Heart left ventricle (tissue), 13 donors: ENCODE measurements around the gene AIF1.

Experiments
- POLR2A ChIP-seq, 2 donors: fragments of 450-650 bp; IDR thresholded peaks; one replicate each; pipeline ENCODE4 v1.6.1; 2017; ENCODE audit warnings: antibody characterized with exemption in 2 of 2, mild to moderate bottlenecking in 2 of 2, moderate library complexity in 2 of 2
- TF ChIP-seq, protein P1 (sequence below), 12 donors: fragments of 200-600 bp; sonication (generic) in 4 of 12; IDR thresholded peaks; one replicate each; pipeline versions ENCODE4 v1.5.0 to v1.8.0; 2018 to 2022; ENCODE audit warnings: antibody characterized with exemption in 12 of 12, mild to moderate bottlenecking in 5 of 12
- donor health status: ischemic (EF 13 %, LVEDD 7.1; RV severe dilation, severe dysfunction).
- donor health status: DM: no; HTN: yes; CAD: no.
- donor health status: DM: no; HTN: no; CAD: no.
- donor health status: ischemic (EF 25% LVEDD 6.9; RV normal size, moderate dysfunction).
- donor health status: ischemic (EF 25% LVEDD 5.7; RV mildly dilated, moderate dysfunction).
- donor health status: ischemic (EF 35%, LVEDD 5.7; RV mildly dilated, moderate dysfunction).
- donor health status: nonischemic (EF 11% LVEDD 7.7; RV severe dilation, severe dysfunction).
- donor health status: DM: yes; HTN: yes; CAD: no.
- donor health status: PGD.
- donor health status: ischemic (EF 29% LVEDD 5.4; RV normal size, mild dysfunction).
- donor health status: nonischemic (EF 23%, LVEDD 6.1; RV moderate dilation, normal function).

DNA sequence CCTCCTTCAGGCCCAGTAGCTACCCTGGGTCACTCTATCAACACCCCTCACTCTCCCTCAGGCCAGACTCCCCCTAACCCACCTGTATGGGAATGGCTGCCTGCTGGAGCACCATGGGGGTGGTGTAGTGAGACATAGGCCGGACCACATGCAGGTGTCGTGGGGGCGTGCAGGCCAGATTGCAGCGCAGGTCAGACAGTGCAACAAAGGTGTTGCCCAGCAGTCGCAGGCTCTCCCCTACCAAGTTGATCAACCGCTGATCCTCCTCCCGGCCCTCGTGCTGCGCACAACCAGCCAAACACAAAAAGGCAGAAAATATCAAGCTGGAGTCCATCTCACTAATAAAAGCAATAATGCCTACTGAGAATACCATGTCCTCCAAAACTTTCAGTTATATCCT is 30.3 kb downstream of the AIF1 start:
- TF ChIP-seq, protein P1, sequence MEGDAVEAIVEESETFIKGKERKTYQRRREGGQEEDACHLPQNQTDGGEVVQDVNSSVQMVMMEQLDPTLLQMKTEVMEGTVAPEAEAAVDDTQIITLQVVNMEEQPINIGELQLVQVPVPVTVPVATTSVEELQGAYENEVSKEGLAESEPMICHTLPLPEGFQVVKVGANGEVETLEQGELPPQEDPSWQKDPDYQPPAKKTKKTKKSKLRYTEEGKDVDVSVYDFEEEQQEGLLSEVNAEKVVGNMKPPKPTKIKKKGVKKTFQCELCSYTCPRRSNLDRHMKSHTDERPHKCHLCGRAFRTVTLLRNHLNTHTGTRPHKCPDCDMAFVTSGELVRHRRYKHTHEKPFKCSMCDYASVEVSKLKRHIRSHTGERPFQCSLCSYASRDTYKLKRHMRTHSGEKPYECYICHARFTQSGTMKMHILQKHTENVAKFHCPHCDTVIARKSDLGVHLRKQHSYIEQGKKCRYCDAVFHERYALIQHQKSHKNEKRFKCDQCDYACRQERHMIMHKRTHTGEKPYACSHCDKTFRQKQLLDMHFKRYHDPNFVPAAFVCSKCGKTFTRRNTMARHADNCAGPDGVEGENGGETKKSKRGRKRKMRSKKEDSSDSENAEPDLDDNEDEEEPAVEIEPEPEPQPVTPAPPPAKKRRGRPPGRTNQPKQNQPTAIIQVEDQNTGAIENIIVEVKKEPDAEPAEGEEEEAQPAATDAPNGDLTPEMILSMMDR (IDR thresholded peaks at IDR 0.05): no peak
- TF ChIP-seq POLR2A (IDR thresholded peaks at IDR 0.05): no peak
